Ovary (tissue), 9 donors: ENCODE data around the gene LRRC46. TPM values are rescaled to one million over a fixed set of nuclear protein-coding genes. Genes with fewer than 3 reads are reported as not detected.
A peak's percentile ranks its signal among the peaks of the same experiment; 100 is the strongest.

Experiments
- DNase-seq, 5 donors: peaks; one replicate each; pipeline ENCODE4 v3.0.0-alpha.2; 2019 to 2020
- H3K27ac ChIP-seq, 2 donors: fragments of 200-600 bp; one replicate each; pipeline versions ENCODE4 v1.5.1 to v1.8.0; 2019 to 2022
- H3K27me3 ChIP-seq: fragments of 200-600 bp; one replicate; pipeline ENCODE4 v1.8.0; 2022
- H3K36me3 ChIP-seq: fragments of 200-600 bp; sonication (generic); one replicate; pipeline ENCODE4 v1.5.1; 2019
- H3K4me1 ChIP-seq: one replicate; pipeline ENCODE4 v1.8.1; 2013; ENCODE audit warnings: mild to moderate bottlenecking, moderate library complexity; ENCODE audit not compliant: insufficient read depth
- H3K4me3 ChIP-seq: fragments of 200-600 bp; sonication (generic); one replicate; pipeline ENCODE4 v1.5.1; 2017
- H3K9me3 ChIP-seq, 2 donors: fragments of 200-600 bp in 1 of 2; sonication (generic) in 1 of 2; one replicate each; pipeline versions ENCODE4 v1.5.1 to v1.8.1; 2013 to 2019; ENCODE audit warnings: mild to moderate bottlenecking in 1 of 2, moderate library complexity in 1 of 2
- CTCF ChIP-seq, 3 donors: fragments of 450-650 bp in 2 of 3; fragments of 200-600 bp in 1 of 3; IDR thresholded peaks; one replicate each; pipeline versions ENCODE4 v1.5.1 to v1.8.0; 2016 to 2022; ENCODE audit warnings: antibody characterized with exemption in 3 of 3, mild to moderate bottlenecking in 1 of 3
- EP300 ChIP-seq: sonication (generic); formaldehyde crosslinking; IDR thresholded peaks from one replicate; pipeline ENCODE4 v1.6.1; 2017; ENCODE audit warnings: antibody characterized with exemption
- POLR2A ChIP-seq: fragments of 450-650 bp; IDR thresholded peaks from one replicate; pipeline ENCODE4 v1.6.1; 2017; ENCODE audit warnings: antibody characterized with exemption, mild to moderate bottlenecking, moderate library complexity
- WGBS, 3 donors: extraction: QIAGEN DNeasy Blood & Tissue Kit in 1 of 3; methylation state at CpG; one replicate each; pipeline versions ENCODE4 v1.1.5 to v1.1.7; 2013 to 2017; 5-methylcytosine and 5-hydroxymethylcytosine counted together
- intact Hi-C, 4 donors: fragments of 100-400 bp; cut with DNase I; formaldehyde crosslinking; loops; one replicate each; pipeline versions ENCODE4 v1.11.0 to v1.15.1; 2022 to 2023
- polyA plus RNA-seq, 2 donors: library from polyadenylated mRNA; stranded (reverse); fragments of 200-250 nt in 1 of 2; fragments of 350-450 nt in 1 of 2; fragmentation: Illumina TruSeq in 1 of 2; extraction: RNeasy Lipid Tissue Mini Kit (QIAGEN cat#74804) in 1 of 2; gene quantifications; one replicate each; pipeline ENCODE4 v1.2.3, GENCODE V29; 2013 to 2014
- total RNA-seq, 7 donors: library from RNA; depleted of rRNA in 2 of 7; stranded (reverse); fragments of >200 nt in 2 of 7; fragmentation: NEBNext Ultra II Directional in 3 of 7; extraction: Animal tissue kit (Norgen Biotek cat#: 25700) in 3 of 7; gene quantifications; one replicate each; pipeline versions ENCODE4 v1.1.0 to v1.2.4, GENCODE V29; 2016 to 2023
- donor health status: DM: no; HTN: no; CAD: no; lungs with moderate emphysema.
- donor health status: DM: no; HTN: no; CAD: no.
- donor health status: Bipolar disorder and iron deficiency.
- donor health status: DM: yes; HTN: yes; CAD: no.
- donor health status: DM: no; HTN: no; CAD: no.
- donor health status: DM: yes; HTN: yes; CAD: no.

The LRRC46 gene
- total and polyA plus RNA-seq, 9 donors: 0.31 to 17.1 (median 1.2) TPM

- H3K27me3 ChIP-seq: no peaks in the 10 kb centered on the region
- 4 to 13% (median 5%) methylated on average over 23 to 29 of the region's 29 CpGs for WGBS, 3 donors
These were observed 40.7 kb downstream of the LRRC46 start for GRCh38 chr17:47872019-47872650.

GRCh38 chr17:47872651-47873161 lies 41.2 kb downstream of the LRRC46 start:
- no peaks in the 10 kb centered on the region for H3K9me3 ChIP-seq
- no peaks in the 10 kb centered on the region for H3K27me3 ChIP-seq
- 4 to 22% (median 8%) methylated on average over 15 of the region's 15 CpGs for WGBS, 3 donors
- H3K27ac ChIP-seq: no peak overlapping the region
- no peak overlapping the region for H3K4me3 ChIP-seq
- TF ChIP-seq EP300 (no peak), CTCF (IDR thresholded peaks at IDR 0.05) (no peak)
- intact Hi-C loops: no loop called here
- H3K36me3 ChIP-seq: no peaks in the 10 kb centered on the region
- H3K4me1 ChIP-seq: no peaks in the 10 kb centered on the region
- no peak for DNase-seq

More at GRCh38 chr17:47872019-47872650, 40.7 kb downstream of the LRRC46 start:
- H3K36me3 ChIP-seq: no peaks in the 10 kb centered on the region
- no peaks in the 10 kb centered on the region for H3K4me1 ChIP-seq
- no peak overlapping the region for H3K27ac ChIP-seq
- TF ChIP-seq EP300 (no peak), CTCF (IDR thresholded peaks at IDR 0.05) (no peak), POLR2A (no peak)
- no peak for DNase-seq
- H3K4me3 ChIP-seq: no peak overlapping the region
- H3K9me3 ChIP-seq: no peaks in the 10 kb centered on the region
- intact Hi-C loops: no loop called here

GRCh38 chr17:47873200-47874090 lies 42.0 kb downstream of the LRRC46 start:
- Histone ChIP-seq H3K4me3 (no peak overlapping the region), H3K4me1 (no peaks in the 10 kb centered on the region), H3K27me3 (no peaks in the 10 kb centered on the region), H3K36me3 (no peaks in the 10 kb centered on the region), H3K27ac (no peak overlapping the region), H3K9me3 (no peaks in the 10 kb centered on the region)
- WGBS, 3 donors: 39 to 57% (median 53%) methylated on average over 4 of the region's 4 CpGs
- TF ChIP-seq POLR2A (no peak), EP300 (no peak), CTCF (IDR thresholded peaks at IDR 0.05) (no peak)
- DNase-seq: no peak
- intact Hi-C loops: no loop called here

GRCh38 chr17:47875011-47875985 lies 43.8 kb downstream of the LRRC46 start:
- no peaks in the 10 kb centered on the region for H3K27me3 ChIP-seq

More at GRCh38 chr17:47875011-47875985, 43.8 kb downstream of the LRRC46 start:
- Histone ChIP-seq H3K36me3 (no peaks in the 10 kb centered on the region), H3K9me3 (no peaks in the 10 kb centered on the region), H3K4me1 (no peaks in the 10 kb centered on the region), H3K4me3 (no peak overlapping the region), H3K27ac (no peak overlapping the region)
- 44 to 50% (median 49%) methylated on average over 8 to 11 of the region's 11 CpGs for WGBS, 3 donors
- TF ChIP-seq EP300: no peak
- no peak for TF ChIP-seq CTCF (IDR thresholded peaks at IDR 0.05)
- no peak for TF ChIP-seq POLR2A
- peak in 1 of 5 donors; percentile 35 for DNase-seq
- intact Hi-C loops: no loop called here
